ENCODE data around the gene NUP50. TPM values are rescaled to one million over a fixed set of nuclear protein-coding genes. Genes with fewer than 3 reads are reported as not detected.

Gene NUP50
- total and polyA plus RNA-seq, 2 donors from 2014 or later = 11.3 to 64.2 TPM

- no peak for TF ChIP-seq CTCF (IDR thresholded peaks at IDR 0.05; ENCODE audit: borderline replicate concordance, extremely low read depth, insufficient read depth)
- Histone ChIP-seq H3K9ac (ENCODE audit: low read length in 3 of 3) (no peak overlapping the region), H3K9me3 (ENCODE audit: control insufficient read depth in 2 of 3, insufficient read depth in 1 of 3, low read length in 3 of 3) (no peaks in the 10 kb centered on the region), H3K27ac (ENCODE audit: low read depth in 2 of 2, low read length in 2 of 2) (no peak overlapping the region), H3K27me3 (ENCODE audit: control insufficient read depth, insufficient read depth, low read length) (no peaks in the 10 kb centered on the region), H3K36me3 (ENCODE audit: control insufficient read depth in 2 of 3, insufficient read depth in 3 of 3, low read length in 3 of 3) (no peaks in the 10 kb centered on the region), H3K4me3 (ENCODE audit: low read length in 3 of 3) (no peak overlapping the region), H3K4me1 (ENCODE audit: control insufficient read depth in 2 of 3, insufficient read depth in 2 of 3, low read depth in 1 of 3, low read length in 3 of 3) (peaks cover 0 to 6% (median 0%) of the 10 kb centered on the region in 3 donors)
- no peak for DNase-seq
- FAIRE-seq = no peak
- intact Hi-C loops (cut with DNase I) = no loop called here
Observed at GRCh38 chr22:45154383-45154782, 9.3 kb upstream of the NUP50 start.

- no peak overlapping the region for H3K4me3 ChIP-seq (ENCODE audit: low read length in 3 of 3)
- no peak overlapping the region for H3K9ac ChIP-seq (ENCODE audit: low read length in 3 of 3)
- H3K27ac ChIP-seq (ENCODE audit: low read depth in 2 of 2, low read length in 2 of 2) = no peak overlapping the region
- FAIRE-seq (no peak), DNase-seq (no peak)
- peaks cover 0 to 14% (median 8%) of the 10 kb centered on the region in 3 donors for H3K4me1 ChIP-seq (ENCODE audit: control insufficient read depth in 2 of 3, insufficient read depth in 2 of 3, low read depth in 1 of 3, low read length in 3 of 3)
- intact Hi-C loops (cut with DNase I) = no loop called here
- no peaks in the 10 kb centered on the region for H3K27me3 ChIP-seq (ENCODE audit: control insufficient read depth, insufficient read depth, low read length)
- no peak for TF ChIP-seq CTCF (IDR thresholded peaks at IDR 0.05; ENCODE audit: borderline replicate concordance, extremely low read depth, insufficient read depth)
- H3K36me3 ChIP-seq (ENCODE audit: control insufficient read depth in 2 of 3, insufficient read depth in 3 of 3, low read length in 3 of 3) = no peaks in the 10 kb centered on the region
- H3K9me3 ChIP-seq (ENCODE audit: control insufficient read depth in 2 of 3, insufficient read depth in 1 of 3, low read length in 3 of 3) = no peaks in the 10 kb centered on the region
Observed at GRCh38 chr22:45155050-45155840, 8.5 kb upstream of the NUP50 start.

- H3K27ac ChIP-seq (ENCODE audit: low read depth in 2 of 2, low read length in 2 of 2) = no peak overlapping the region
- FAIRE-seq (no peak), DNase-seq (no peak)
- no peak overlapping the region for H3K4me3 ChIP-seq (ENCODE audit: low read length in 3 of 3)
- peaks cover 0 to 19% (median 8%) of the 10 kb centered on the region in 3 donors for H3K4me1 ChIP-seq (ENCODE audit: control insufficient read depth in 2 of 3, insufficient read depth in 2 of 3, low read depth in 1 of 3, low read length in 3 of 3)
- intact Hi-C loops (cut with DNase I) = no loop called here
- H3K9ac ChIP-seq (ENCODE audit: low read length in 3 of 3) = no peak overlapping the region
- no peaks in the 10 kb centered on the region for H3K9me3 ChIP-seq (ENCODE audit: control insufficient read depth in 2 of 3, insufficient read depth in 1 of 3, low read length in 3 of 3)
- H3K27me3 ChIP-seq (ENCODE audit: control insufficient read depth, insufficient read depth, low read length) = no peaks in the 10 kb centered on the region
- no peaks in the 10 kb centered on the region for H3K36me3 ChIP-seq (ENCODE audit: control insufficient read depth in 2 of 3, insufficient read depth in 3 of 3, low read length in 3 of 3)
- TF ChIP-seq CTCF (IDR thresholded peaks at IDR 0.05; ENCODE audit: borderline replicate concordance, extremely low read depth, insufficient read depth) = no peak
Observed at GRCh38 chr22:45157907-45158306, 5.8 kb upstream of the NUP50 start.
